Measurements from ENCODE around the gene TRAF6.

DNA sequence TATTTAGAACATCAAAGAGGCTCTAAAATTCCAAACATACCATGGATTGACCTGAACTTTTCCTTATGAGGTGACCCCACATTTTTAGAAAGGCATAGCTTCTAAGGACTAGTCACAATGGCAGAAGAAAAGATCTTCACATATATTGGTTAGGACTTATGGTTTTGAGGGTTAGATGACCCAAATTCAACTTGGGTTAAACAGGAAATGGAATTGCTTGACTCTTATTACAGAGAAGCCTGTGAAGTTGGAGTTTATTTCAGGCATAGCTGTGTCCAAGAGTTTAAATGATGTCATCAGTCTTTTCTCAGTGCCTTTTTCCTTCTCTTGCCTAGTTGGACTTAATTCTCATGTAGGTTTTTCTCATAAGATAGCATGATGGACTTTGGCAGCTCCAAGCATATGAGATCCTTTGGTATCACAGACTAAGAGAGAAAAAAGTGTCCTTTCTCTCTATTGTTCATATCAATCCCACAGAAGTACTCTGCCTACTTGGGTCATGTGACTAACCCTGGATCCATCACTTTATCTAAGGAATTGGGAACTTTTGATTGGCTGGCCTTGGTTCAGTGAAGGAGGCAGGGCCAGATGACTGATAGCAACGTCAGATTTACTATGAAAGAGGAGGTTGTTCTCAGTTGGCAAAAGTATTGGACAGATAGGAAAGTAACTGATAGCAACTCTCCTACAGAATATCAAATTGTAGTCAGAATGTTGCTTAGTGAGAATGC, 40.5 kb upstream of the TRAF6 start:
- TF ChIP-seq EZH2 (IDR thresholded peaks at IDR 0.05; ENCODE audit: borderline replicate concordance, low read depth, low read length, severe bottlenecking) = no peak
- TF ChIP-seq, protein P1, sequence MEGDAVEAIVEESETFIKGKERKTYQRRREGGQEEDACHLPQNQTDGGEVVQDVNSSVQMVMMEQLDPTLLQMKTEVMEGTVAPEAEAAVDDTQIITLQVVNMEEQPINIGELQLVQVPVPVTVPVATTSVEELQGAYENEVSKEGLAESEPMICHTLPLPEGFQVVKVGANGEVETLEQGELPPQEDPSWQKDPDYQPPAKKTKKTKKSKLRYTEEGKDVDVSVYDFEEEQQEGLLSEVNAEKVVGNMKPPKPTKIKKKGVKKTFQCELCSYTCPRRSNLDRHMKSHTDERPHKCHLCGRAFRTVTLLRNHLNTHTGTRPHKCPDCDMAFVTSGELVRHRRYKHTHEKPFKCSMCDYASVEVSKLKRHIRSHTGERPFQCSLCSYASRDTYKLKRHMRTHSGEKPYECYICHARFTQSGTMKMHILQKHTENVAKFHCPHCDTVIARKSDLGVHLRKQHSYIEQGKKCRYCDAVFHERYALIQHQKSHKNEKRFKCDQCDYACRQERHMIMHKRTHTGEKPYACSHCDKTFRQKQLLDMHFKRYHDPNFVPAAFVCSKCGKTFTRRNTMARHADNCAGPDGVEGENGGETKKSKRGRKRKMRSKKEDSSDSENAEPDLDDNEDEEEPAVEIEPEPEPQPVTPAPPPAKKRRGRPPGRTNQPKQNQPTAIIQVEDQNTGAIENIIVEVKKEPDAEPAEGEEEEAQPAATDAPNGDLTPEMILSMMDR (IDR thresholded peaks at IDR 0.05; ENCODE audit: borderline replicate concordance, extremely low read depth, low read length, poor library complexity, severe bottlenecking) = no peak
